SW 1271 (cell line): ENCODE results near the gene DPM1.

Source experiments
- DNase-seq, 2 experiments: peaks; one replicate each; lab custom pipeline; 2025; lab: John Stamatoyannopoulos, UW

Gene DPM1

DNA sequence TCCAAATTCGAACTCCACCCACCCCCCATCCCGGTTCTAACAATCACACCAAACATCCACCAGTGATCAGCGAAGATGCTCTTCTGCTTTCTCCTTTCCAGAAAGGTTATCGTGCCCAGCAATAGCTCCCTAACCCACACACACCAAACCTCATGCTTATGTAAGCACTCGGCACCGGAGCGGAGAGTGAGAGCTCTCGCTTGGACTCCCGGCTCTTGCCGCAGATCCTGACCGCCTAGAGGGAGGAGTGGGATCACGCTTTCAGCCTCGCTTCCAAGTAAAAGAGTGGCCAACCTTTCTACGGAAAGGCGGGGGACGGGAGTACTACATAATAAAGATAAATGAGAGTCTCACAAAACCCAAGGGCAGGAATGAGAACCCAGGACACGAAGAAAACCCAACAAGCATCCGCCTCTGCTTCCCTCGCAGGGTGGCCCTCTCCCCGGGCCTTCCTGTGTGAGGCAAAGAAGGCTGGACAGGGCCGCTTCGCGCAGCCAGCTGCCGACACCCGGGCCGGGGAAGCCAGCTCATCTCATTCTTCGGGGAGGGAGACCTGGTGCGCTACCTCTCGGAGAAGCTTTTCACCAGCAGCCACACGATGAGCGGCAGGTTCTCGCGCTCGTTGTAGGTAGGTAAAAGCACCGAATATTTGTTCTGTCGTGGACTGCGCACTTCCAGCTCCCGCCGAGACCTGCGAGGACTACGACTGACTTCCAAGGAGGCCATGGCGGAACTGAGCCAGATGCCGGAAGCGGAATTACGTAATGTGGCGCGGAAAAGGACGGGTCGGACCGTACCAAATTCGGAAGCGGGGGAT lies at the start of gene DPM1:
Gene DPM1 (minus strand): TSS at position 735 of the 817 bp plus-strand sequence. CDS start 9 bp downstream, at position 726.
- peak in 1 of 2 experiments; percentile 90 for DNase-seq

DNA sequence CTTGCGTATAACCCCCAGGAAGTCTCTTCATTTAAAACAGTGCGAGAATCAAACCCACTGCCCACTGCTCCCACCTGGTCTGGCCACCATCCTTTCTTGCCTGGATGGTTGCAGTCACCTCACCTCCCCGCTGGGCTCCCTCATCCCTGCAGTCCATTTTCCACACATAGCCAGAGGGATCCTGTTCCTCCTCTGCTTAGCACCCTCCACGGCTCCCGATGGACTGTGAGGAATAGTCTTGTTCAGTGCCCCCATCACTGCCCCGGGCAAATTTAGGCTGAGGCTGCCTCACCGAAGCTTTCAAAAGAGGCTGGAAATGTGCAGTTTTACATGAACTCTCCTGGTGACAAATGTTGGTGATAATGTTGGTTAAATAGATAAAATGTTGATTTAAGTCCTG lies 46.9 kb upstream of the DPM1 start:
- no peak for DNase-seq

DNA sequence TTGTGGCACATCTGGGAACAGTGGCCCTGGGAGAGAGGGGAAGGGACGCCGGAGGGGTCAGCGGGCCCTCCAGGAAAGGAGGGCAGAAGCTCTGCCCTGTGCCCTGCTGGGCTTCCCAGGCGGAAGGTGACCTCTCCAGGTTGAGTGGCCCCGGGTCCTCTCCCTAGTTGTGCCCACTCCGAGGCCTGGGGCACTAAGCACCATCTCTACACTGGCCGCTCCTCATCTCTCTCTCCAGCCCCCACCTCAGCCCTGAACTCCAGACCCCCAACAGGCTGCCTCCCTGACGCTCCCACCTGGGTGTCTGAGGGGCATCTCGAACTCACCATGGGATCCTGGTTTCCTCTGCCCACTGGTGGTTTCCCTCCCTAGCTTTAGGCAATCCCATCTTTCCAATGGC lies 46.4 kb upstream of the DPM1 start:
- no peak for DNase-seq

DNA sequence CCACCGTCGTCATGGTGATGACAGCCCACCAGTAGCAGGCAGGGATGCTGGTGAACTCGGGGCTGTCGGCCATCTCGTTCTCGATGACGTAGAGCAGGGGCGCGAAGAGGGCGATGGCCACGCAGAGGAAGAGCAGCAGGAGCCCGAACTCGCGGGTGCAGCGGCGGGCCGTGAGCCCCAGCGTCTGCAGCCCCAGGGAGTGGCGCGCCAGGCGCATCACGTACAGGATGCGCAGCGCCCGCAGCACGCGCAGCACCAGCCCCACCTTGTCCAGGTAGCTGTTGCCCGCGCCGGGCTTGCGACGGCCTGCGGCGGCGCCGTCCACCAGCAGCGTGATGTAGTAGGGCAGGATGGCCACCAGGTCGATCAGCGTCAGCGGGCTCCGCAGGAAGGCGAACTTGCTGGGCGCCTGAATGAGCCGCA lies 46.0 kb upstream of the DPM1 start:
- no peak for DNase-seq

DNA sequence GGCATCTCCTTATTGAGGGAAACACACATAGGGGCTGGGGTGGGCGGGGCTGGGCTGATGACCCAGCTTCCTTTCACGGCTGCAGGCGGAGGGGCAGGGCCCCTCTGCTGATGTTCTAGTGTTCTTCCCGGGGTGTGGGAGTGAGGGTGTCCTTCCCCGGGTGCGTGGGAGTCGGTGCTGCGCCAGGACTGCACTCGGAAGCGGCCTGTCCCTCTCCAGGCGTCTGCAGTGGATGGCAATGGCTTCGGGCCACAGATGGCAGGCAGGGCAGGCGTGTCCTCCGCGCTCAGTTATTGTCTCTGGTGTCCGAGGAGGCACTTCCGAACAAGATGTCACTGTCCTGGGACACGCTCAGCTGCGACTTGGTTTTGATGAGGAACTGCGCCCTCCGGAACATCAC lies 45.4 kb upstream of the DPM1 start:
- DNase-seq, result no peak

DNA sequence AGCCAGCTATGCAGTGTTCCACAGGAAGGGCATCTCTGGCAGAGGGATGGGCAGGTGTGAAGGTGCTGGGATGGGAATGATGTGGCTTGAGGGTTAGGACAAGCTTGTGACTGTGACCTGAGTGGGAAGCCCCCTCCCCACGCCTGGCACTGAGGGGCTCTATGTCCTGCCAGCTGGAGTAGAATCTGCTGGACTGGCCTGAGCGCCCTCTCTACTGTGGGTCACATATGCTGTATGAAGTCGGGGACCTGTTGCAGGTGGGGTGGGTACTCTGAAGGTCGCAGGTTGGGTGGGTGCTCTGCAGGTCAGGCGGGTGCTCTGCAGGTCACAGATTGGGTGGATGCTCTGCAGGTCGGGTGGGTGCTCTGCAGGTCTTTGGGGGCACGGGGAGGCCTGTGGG lies 44.3 kb upstream of the DPM1 start:
- no peak for DNase-seq

DNA sequence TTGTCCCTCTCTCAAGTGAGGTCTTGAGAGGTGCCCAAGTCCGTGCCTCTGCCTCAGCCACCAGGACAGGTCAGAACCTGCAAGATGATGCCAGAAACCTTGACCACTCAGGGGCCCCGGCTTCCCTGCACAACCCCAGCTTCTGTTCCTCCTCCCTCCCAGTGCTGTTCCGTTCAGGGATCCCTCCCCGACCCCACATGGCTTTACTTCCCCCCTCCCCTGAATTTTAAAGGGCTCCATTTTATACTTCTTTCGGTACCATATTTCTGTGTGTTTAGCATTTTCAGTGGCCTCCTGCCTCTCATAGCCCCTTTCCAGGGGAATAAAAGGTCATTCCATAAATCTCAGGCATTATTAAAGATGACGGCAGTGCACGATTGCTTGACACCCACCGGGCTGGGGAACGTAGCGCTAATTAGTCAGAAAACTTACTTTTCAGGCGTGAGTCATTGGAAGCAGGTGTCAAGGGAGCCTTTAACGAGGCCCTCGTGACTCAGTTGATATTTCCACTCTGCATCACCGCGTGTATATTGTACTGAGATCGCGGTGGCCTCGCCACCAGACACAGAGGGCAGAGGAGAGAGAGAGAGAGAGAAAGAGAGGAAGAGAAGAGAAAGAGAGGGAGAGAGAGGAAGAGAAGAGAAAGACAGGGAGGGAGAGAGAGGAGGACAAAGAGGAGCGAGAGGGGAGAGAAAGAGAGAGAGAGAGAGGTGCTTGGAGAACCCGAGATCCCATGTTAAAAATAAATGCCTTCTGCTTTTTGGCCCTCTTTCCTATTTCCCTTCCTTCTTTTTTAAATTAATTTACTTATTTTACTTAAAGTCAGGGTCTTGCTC lies 43.3 kb upstream of the DPM1 start:
- DNase-seq, result no peak

DNA sequence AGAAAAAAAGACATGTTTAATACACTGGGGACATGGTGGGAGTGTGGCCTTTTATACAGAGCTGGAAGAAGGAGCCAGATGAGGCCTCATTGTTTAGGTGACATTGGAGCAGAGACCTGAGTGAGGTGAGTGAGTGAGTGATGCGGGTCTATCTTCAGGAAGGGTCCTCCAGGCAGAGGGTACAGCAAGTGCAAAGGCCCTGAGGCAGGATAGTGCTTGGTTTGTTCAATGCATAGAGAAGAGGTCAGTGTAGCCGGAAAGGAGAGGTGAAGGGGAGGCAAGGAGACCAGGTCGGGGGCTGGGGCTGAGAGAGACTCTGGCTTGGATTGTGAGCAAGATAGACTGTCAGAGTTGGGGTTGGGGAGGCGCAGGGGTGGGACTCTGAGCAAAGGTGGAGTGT lies 41.0 kb upstream of the DPM1 start:
- no peak for DNase-seq

DNA sequence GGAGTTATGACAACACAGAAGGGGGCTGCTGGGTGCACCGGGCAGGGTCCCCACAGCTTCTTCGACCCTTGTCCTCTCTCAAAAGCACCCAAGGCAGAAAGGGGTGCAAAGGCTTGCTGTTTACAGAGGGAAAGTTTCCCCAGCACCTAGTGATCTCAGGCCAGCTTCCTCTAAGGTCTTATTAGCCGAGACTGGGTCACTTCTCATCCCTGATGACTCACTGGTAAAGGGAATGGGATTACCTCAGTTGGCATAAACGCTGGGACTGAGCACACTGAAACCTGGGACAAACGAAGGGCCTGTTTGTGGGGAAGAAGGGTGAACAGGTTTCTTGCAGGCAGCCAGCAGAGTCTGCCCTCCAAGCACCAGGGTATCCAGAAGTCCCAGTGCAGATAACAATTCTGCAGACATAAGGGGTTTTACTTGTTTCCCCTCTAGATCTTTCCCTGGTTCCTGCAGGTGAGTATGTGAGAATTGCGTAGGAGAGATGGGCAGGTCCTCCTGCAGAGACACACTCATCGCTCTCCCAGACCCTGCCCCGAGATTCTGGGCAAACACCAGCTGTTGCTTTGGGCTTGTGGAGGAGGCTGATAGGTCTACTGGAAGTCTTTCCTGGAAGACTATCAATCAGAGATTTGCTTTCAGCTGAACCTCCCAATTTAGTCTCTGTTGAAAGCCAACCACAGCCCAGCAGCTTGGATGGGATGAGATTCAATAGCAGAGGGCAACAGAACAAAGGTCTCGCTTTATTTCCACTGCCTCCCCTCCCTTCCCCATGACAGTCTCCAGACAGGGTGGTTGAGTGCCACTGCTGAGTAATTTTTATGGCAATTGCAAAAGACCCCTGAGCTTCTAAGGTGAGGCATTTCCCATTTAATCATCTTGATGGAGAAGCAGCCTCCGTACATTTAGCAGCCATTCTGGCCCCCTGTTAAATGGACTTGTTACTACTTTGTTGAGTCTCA lies 38.9 kb upstream of the DPM1 start:
- DNase-seq, result no peak

DNA sequence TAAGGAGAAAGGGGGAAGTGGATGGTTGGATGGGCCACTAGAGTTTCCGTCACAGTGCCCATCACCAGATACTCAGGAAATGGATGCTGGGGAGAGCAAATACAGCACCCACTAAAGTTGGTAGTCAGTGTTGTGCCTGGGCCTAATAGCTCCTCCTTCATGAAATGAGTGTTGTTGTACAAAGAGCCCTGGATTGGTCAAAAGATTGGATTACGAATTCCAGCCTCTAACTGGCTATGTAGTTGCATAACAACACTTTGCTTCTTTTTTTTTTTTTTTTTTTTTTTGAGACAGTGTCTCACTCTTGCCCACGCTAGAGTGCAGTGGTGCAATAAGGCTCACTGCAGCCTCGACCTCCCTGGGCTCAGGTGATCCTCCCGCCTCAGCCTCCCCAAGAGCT lies 37.2 kb upstream of the DPM1 start:
- DNase-seq, result no peak

DNA sequence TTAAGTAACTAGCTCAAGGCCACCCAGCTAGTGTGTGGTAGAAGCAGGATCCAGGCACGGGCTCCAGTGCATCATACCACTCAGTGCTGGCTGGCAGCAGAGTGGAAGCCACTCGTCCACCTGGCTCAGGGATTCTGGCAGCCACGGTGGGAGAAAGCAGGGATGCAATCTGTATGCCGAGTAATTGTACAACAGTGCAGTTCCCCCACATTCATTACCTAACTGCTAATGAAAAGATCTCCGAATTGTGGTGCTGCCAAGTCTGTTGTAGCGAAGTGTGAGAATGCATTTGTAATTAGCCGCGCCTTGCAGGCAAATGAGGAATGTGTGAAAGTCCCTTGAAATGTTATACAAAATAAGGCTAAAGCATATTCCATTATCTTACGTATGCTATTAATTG lies 35.5 kb upstream of the DPM1 start:
- no peak for DNase-seq

DNA sequence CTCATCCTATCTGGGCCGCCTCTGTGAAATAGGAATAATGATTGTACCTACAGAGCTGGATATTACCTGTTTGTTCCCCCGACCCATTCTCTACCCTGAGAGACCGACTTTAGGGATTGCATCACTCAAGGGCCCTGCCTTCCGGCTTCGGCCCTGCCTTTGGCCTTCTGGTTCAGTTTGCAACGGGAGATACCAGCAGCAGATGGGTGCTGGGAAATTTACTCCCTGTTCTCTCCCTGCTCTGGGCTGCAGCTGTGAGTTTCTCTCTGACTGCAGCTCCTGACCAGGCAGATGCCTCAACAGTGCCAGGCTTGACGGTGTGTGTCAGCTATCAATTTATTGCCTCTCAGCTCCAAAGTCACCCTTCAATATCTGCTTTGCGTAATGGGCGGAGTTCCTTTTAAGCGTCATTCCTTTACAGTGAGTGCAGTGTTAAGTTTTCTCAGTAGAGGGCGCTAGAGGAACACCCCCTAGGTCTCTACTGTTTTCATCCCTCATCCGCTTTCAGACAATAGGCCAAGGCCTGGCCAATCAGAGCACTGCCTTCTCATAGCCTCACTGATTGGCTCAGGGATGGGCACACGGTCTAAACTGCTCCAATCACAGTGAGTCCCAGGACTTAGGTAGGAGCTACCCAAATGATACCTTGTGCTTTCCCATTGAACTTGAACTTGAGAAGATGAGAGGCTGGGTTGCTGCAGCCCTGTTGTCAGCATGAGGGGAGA lies 34.6 kb upstream of the DPM1 start:
- peak; percentile 55 to 75 for DNase-seq

DNA sequence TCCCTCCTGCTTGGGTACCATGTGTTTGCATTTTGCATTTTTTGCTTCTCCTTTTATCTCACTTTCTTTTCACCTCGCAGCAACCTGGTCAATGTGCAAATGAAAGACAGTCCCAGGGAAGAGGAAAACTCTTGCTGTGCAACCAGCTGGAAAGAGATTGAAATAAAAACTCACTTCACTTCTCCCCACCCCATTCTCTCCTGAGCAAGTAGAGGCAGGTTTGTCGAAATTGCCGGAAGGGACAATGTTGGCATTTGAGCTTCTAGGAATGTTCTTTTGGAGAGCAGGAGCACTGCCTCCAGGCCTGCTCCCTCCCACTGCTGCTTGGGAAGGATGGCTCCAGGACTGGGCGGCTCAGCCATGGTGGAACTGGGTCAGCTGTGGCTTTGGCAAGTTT lies 34.0 kb upstream of the DPM1 start:
- DNase-seq, result no peak

DNA sequence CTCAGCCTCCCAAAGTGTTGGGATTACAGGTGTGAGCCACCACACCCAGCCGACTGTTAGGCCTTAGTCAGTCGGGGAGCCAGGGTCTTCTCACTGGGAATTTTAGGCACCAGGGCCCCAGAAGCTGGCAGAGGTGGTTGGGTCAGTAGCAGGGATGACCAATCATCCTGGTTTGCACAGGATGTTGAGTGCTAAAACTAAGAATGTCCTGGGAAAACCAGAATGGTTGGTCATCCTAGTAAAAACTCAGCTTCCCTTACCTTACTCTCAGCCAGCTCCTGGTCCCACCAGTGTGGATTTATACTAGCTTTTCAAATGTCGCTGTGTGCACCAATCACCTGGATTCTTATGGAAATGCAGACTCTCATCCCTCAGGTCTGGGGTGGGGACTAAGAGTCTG lies 32.7 kb upstream of the DPM1 start:
- DNase-seq, result no peak

DNA sequence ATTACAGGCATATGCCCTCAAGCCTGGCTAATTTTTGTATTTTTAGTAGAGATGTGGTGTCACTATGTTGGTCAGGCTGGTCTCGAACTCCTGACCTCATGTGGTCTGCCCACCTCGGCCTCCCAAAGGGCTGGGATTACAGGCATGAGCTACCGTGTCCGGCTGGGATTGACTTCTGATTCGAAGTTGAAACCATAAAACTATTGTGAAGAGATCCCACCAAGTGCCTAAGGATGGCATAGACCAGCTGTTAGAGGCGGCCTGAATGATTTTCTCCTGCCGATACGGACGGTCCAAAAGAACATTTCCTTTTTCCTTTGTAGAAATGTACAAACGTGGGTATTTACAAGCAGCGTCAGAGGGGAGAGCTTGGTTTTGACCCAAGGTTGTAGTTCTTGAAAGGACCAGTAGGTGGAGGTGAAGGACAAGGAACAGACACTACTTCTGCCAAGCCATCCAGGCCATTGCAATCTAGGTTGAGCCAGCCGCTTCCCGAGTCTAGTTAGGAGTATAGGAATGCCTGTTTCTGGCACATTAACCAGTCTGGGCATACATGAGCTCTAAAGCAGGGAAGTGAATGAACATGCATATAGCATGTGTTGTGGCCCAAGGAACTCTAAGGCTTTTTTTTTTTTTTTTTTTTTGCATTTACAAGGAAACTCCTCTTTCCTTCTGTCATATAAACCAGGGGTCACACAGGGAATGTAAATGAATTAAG lies 29.3 kb upstream of the DPM1 start:
- DNase-seq, result peak; percentile 59 to 93

DNA sequence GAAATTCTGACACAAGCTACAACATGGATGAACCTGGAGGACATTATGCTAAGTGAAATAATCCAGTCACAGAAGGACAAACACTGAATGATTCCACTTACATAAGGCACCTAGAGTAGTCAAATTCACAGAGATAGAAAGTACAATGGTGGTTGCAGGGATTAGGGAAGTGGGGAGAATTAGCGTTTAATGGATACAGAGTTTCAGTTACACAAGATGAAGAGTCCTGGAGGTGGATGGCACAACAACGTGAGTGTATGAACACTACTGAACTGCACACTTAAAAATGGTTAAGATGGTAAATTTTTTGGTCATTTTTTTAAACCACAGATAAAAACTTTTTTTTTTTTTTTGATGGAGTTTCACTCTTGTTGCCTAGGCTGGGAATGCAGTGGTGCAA lies 25.0 kb upstream of the DPM1 start:
- no peak for DNase-seq

DNA sequence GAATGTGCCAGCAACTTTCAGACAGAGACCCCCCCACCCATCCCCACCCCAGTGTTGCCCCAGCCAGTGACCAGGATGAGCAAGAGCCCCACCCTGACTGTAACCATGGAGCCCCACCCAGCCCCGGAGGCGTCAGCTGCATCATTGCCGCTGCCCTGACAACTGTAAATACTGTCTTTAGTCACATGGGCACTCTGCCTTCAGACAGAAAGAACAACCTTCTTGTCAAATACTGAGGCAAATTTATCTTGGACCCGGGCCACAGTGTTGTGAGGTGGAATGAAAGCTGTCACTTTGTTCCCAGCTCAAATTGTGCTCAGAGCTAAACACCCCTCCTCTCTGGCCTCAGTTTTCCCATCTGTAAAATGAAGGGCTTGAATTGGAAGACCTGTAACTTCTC lies 24.0 kb upstream of the DPM1 start:
- peak in 1 of 2 experiments; percentile 43 for DNase-seq

DNA sequence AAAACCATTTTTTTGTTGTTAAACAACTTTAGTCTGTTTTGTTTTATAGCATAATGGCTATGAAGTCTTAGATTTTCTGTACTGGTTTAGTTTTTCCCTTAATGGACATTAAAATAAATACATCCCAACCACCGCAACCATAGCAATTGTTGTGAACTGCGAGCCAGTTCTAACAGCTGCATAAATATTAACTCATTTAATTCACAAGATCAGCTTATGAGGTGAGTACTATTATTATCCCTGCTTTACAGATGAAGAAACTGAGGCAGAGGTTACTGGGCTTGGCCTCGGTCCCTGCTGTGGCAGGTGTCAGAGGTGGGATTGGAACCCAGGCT lies 23.3 kb upstream of the DPM1 start:
- no peak for DNase-seq

DNA sequence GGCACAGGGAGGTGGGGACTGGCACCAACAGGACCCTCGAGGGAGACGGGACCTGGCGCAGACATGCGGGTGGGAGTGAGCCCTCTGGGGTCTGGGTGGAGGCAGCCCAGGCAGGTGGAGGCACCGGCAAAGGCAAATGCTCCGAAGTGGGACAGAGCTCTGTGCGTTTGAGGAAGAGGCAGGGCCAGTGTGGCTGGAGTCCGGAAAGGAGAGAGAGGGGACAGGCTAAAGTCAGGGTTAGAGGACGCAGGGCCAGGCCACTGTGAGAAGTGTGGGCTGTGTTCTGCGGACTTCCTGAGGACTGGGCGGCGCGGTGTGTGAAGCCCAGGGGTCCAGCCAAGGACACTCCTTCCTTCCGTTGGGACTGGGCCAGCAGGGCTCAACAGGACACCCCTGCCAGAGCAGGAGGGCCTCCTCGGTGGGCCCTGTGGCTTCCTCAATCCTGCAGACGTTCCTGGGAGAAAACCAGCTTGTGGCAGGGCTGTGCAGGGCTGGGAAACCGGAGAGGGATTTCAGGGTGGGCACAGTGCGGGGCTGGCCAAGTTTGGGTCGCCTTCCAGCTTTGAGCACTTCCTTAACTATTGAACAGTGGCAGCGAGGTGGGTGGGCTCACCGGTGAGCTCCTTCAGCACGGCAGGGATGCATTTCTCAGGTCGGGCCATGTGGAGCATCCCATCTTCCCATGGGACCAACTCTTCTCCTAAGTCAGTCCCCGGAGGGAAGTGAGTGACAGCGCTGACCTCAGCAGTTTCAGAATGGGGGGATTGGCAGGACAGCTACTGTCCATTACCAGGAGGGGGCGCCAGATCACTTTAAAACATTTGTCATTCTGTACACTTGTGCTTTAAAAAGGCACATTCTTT lies 22.8 kb upstream of the DPM1 start:
- DNase-seq, result peak; percentile 38 to 81
